HG03521 (cell line): ENCODE measurements around the gene PRR18.

Experiments
- ATAC-seq: cut with Tn5 transposase; IDR thresholded peaks from one replicate; pipeline ENCODE4 v1.9.1; 2021; ENCODE audit warnings: mild to moderate bottlenecking, moderate library complexity; ENCODE audit not compliant: unreplicated experiment

The PRR18 gene

DNA sequence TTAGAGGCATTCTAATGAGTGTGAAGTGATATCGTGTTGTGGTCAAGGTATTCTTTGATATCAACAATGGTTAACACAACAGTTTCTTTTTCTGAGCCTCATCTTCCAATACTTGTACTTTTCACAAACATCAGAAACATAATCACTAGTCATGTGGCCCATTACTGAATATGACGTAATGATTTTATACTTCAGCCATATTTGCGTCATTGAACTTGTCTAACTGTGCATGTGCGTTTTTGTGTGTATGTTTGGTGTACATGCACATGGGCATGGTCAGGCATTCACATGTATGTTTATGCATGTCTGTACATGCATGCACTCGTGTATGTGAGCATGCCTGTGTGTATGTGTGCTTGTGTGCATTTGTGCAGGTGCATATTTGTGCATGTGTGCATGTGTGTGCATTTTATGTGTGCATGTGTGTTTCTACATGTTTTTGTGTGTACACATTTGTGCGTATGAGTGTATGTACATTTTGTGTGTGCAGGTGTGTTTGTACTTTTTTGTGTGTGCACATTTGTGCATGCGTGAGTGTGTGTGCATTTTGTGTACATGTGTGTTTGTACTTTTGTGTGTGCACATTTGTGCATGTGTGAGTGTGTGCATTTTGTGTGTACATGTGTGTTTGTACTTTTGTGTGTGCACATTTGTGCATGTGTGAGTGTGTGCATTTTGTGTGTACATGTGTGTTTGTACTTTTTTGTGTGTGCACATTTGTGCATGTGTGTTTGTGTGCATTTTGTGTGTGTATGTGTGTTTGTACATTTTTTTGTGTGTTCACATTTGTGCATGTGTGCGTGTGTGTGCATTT, 29.4 kb downstream of the PRR18 start:
- ATAC-seq: no peak

DNA sequence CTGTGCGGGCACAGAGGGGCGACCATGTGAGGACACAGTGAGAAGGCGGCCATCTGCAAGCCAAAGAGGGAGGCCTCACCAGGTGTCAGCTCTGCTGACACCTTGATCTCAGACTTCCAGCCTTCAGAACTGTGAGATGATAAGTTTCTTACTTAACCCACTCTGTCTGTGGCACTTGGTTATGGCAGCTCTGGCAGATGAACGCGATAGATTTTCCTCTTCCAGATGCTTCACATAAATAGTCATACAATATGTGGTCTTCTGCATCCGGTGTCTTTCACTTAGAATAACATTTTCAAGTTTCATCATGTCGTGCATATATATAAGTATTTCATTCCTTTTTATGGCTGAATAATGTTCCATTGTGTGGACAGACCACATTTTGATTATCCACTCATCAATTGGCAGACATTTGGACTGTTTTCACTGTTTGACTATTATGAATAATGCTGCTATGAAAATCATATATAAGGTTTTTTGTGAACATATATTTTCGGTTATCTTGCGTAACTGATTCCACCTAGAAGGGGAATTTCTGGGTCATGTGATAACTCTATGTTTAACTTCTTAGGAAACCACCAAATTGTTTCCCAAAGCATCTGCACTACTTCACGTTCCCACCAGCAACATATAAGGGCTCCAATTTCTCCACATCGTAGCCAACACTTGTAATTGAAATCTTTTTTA, 30.2 kb downstream of the PRR18 start:
- ATAC-seq: no peak

DNA sequence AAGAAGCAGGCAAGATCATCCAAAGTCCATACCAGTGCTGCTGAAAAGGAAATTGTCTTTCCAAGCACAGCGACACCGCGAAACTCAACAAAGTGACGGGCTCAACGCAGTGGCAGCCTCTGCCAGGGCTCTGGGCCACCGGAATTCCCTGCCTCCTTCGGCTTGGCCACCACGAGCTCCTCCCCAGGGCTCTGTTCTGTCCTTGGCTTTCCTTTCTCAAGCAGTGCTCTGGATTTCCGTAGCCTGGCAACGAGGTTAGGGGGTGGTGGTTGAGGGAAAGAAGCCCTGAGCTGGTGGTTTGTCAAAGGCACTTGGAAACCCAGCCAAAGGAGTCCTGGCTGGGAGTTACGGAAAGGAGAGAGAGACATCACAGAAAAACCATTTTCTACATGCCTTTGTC, 31.2 kb downstream of the PRR18 start:
- no peak for ATAC-seq

DNA sequence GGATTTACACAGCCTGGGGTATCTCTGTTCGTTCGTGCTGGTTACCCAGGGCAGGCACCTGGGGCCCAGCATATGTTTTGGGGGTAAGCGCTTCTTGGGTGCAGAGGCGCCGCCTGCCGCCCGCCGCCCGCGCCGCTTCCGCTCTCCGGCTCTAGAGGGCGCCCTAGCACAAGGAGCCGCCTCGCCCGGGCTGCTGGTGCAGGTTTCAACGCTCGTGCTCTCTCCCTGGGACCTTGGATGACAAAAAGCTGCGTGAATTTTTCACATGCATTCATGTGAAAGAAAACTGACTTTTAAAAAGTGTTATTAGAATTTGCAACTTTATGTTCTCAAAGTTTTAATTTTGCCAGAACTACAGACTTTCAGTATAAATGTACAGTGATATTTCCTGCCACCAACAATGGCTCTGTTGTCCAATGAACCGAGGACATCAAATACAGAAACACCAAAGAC, 32.5 kb downstream of the PRR18 start:
- peak; percentile 76 for ATAC-seq

DNA sequence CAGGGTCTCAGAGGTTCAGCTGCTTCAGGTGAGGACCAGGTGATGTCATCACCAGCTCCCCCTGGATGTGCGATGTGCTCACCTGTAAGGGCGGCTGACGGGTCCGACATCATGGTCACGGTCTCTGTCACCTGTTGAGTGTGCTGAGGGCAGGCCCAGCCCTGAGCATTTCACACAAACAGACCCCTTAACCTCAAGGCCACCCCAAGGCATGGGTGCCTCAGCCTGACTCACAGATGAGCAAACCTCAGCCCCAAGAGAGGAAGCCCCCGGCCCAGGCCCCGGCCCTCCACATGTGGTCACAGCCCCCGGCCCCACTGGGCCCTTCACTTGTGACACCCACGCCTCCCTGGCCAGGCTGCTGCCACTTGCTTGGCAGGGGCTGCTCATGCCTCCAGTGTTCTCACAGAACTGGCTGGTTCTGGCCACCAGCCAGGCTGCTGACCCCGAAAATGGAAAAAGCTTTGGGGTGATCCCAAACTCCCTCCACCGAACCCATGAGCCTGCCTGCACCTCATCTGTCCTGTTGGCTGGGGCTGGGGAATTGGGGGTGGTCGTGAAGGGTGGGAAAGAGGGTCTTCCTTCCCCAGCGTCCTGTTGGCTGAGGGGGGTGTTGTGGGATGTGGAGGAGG, 33.3 kb downstream of the PRR18 start:
- ATAC-seq: no peak

DNA sequence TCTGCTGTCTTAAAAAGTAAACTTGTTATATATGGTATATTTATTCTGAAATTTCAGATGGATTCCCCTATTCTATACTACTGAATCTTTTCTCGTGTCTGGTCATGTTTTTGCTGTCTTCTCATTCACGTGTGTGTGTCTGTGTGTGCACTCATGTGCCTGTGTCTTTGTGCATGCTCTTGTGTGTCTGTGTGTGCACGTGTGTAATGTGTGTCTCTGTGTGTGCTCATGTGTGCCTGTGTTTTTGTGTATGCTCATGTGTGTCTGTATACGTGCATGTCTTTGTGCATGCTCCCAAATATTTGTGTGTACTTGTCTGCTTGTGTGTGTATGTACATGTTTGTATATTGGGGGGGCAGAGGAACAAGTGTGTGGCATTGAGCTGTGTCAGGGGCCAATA, 34.0 kb downstream of the PRR18 start:
- ATAC-seq: no peak

DNA sequence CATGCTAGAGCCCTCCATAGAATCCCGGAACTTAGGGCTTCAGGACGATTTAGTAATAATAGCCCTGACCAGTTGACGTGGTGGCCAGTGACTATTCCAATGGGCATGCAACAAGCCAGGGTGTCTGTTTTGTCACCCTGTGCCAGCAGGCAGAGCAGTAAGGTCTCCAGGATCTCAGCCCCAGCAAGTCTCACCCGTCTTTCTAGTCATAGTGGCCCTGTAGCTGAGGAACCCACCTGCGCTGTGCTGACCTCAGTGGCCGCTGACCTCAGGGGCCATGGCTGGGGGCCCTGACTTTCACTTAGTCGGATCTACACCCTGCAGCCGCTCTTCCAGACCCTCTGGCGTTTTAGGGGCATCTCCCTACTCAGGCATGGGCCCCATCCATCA, 36.8 kb downstream of the PRR18 start:
- ATAC-seq: no peak

DNA sequence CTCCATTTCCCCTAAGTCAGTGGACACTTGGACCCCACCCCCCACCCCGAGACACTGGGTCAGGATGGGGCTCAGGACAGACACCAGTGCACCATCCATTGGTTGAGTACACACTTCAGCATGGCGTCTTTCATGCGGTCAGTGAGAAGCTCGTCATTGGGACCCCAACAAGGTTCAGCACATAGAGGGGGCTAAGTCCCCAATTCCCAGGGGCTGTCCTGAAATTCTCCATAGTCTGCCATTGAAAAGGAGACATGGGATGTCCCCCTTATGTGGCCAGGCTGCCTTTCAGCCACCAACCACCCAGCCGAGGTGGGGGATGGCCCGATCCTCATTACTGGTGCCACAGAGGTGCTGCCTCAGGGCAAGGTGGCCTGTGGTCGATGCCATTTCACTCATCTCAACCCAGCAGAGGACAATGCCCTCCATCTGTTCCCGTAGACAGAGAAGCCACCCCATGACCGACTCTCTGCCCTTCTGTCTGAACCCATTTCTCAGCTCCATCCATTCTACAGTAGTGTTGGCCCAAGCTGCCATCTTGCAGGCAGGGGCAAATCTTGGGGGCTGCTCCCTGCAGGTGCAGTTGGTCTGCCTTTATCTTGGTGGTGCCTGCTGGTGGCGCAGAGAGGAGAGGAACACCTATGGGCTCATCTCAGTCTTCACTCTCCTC, 37.4 kb downstream of the PRR18 start:
- no peak for ATAC-seq

DNA sequence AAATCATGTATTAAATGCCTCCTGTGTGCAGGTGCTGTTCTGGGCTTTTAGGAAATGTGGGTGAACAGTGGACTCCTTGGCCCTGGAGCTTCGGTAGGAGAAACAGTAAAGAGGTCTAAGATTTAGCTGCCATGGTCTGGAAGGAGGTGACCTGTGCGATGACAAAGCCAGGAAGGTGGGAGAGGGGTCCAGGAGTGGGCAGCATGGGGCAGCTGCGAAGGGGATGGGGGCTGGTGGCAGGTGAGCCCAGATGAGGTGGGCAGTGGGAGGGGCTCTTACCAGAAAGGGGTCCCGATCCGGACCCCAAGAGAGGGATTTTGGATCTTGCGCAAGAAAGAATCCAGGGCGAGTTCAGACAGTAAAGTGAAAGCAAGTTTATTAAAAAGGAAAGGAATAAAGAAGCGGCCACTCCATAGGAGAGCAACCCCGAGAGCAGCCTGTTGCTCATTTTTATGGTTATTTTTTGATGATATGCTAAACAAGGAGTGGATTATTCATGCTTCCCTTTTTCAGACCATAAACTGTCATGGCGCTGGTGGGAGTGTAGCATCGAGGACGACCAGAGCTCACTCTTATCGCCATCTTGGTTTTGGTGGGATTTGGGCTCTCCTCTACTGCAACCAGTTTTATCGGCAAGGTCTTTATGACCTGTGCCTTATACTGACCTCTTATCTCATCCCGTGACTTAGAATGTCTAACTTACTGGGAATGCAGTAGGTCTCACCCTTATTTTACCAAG, 38.7 kb downstream of the PRR18 start:
- ATAC-seq: no peak

DNA sequence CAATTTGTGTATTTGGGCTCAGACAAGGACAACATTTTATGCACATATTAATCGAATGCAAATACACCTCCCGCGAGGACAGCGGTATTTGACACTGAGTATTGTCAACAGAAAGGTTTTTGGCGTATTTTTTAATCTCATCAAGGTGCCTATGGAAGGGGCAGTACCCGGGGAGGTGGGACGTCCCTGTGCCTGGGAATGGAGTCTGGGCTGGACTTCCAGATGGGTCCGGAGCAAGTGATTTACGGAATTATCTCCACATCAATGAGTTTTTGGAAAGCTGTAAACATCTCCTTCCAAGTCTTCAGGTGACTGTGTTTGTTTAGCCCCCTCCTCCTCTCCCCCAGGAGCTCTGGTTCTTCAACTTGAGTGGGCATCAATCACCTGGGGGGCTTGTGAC, 39.8 kb downstream of the PRR18 start:
- ATAC-seq: no peak

DNA sequence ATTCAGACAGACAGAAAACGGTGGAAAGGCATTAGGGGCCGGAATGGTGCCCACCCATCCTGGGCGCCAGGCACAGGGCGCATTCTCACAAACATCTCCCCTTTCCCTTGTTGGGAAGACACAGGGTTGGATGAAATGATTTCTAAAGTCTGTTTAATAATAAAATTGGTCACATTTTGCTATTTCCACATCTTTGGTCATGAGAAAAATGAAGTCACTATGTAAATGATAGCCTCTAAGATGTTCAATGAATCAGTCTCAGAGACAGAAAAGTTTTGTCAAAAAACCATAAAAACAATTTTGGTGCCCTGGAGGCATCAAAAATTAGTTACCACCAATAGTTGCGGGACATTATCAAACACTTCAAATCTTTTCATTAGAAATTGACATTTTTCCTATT, 40.7 kb downstream of the PRR18 start:
- no peak for ATAC-seq

DNA sequence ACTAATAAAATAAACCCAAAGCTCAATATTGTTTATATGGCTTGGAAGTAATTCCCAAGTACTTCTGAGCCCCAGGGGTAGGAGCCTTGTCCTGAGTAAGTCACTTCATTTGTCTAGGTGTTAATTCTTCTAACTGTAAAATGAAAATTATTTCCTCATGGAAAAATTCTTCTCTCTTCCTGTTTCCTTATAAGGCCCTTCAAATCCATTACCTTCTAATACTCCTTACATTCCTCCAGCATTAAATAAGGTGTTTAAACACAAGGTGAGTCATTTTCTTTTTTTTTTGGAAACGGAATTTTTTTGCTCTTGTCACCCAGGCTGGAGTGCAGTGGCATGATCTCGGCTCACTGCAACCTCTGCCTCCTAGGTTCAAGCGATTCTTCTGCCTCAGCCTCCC, 41.9 kb downstream of the PRR18 start:
- ATAC-seq: no peak

DNA sequence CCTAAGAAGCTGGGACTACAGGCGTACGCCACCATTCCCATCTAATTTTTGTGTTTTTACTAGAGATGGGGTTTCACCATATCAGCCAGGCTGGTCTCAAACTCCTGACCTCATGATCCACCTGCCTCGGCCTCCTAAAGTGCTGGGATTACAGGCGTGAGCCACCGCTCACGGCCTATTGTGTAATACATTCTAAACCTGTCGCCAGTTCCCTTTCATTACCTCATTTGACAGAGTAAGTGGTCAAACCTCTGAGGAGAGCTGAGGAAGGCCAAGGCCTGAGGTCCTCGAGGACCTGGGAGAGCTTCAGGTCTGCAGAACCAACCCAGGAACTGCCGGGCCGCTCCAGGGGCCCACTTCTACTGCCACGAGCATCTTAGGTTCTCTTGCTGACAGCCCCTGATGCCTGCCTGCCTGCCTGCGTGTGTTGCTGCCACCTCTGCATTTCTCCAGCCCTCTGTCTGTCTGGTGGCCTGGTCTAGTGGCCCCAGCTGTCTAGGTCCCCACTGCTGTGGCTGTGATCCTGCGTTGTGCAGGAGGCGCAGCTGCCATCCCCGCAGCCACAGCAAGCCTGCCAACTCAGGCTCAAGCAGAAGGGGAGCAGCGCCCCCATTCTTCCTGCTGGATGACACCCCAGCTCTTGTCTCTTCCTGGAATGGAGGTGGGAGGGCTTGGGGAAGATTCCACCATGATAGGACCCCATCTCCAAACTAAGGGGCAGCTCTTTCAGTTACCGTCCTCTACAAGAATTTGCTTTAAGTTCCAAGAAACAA, 45.3 kb downstream of the PRR18 start:
- no peak for ATAC-seq

DNA sequence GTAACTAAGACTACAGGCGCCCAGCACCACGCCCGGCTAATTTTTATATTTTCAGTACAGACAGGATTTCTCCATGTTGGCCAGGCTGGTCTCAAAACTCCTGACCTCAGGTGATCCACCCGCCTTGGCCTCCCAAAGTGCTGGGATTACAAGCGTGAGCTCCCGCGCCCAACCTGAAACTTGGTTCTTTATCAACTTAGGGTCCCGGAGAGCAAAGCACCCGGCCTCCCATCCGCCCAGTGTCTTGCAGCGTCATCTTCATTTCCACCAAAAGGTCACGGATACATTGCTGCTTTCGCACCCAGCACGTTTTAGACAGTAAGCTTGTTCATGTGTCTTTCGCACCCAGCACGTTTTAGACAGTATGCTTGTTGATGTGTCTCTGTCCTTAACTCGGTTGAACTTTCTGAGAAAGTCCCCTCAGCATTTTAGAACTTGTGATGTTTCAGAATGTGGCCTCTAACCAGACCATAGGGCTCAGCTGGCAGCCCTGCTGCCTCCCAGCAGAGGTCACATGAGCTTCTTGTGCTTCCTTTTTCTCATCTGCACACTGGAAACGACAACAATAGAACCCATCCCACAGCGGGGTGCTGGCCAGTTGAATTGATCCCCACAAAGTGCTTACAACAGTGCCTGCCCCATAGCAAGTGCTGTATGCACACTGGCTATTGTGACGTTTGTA, 48.8 kb downstream of the PRR18 start:
- ATAC-seq: no peak

DNA sequence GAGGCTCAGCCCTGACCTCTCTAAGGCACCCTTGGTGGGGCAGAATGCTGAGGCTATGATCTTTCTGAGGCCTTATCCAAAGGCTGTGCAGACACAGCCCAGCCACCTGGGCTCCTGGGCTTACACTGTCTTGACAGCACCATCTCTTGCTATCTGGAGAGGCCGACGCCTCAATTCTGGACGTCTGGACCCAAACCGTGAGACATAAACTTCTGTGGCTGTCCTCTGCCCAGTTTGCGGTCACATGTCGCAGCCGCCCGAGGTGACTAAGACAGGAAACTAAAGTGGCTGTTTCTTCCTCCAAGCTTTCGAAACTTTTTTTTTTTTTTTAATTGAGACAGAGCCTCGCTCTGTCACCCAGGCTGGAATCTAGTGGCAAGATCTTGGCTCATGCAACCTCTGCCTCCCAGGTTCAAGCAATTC, 49.3 kb downstream of the PRR18 start:
- peak; percentile 52 for ATAC-seq

DNA sequence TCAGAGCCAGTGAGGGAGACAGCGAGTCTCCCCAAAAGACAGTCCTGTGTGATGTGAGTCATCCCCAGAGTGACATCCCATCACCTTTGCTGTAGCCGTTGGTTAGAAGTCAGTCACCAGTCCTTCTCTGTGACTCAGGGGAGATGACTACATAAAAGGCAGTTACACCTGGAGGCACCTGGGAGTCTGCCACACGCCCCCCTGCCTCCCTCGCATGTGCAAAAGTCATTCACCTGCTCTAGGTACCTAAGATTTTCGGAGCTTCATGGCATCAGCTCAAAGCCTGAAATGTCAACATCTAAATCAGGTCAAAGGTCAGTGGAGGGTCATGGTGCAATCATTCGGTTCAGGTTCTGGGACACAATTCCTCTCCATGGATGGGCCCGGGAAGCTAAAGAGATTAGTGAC, 50.3 kb downstream of the PRR18 start:
- ATAC-seq: no peak
